Osteoblast (primary cell): ENCODE results near the gene HDAC4. TPM values are rescaled to one million over a fixed set of nuclear protein-coding genes. Genes with fewer than 3 reads are reported as not detected.
A peak's percentile ranks its signal among the peaks of the same experiment; 100 is the strongest.

Source experiments
- DNase-seq: peaks from one replicate; pipeline ENCODE4 v3.0.0; 2011; ENCODE audit warnings: low spot score, mixed read lengths; ENCODE audit not compliant: insufficient read length; ENCODE audit errors: missing footprints
- H2AFZ ChIP-seq: 2 replicates; pipeline ENCODE4 v1.6.0; 2011; ENCODE audit warnings: mild to moderate bottlenecking, low read length
- H3K27ac ChIP-seq: 2 replicates; pipeline ENCODE4 v1.5.1; 2011; ENCODE audit warnings: mild to moderate bottlenecking, low read depth, low read length, moderate library complexity
- H3K27me3 ChIP-seq: 2 replicates; pipeline ENCODE4 v1.6.0; 2012; ENCODE audit warnings: mild to moderate bottlenecking, control low read depth, inconsistent platforms, low read length, moderate library complexity; ENCODE audit not compliant: insufficient read depth
- H3K36me3 ChIP-seq: 2 replicates; pipeline ENCODE4 v1.5.1; 2011; ENCODE audit warnings: mild to moderate bottlenecking, low read length, control low read depth, moderate library complexity; ENCODE audit not compliant: insufficient read depth
- H3K4me1 ChIP-seq: 2 replicates; pipeline ENCODE4 v1.5.1; 2011; ENCODE audit warnings: mild to moderate bottlenecking, low read length, control low read depth, moderate library complexity; ENCODE audit not compliant: insufficient read depth
- H3K4me2 ChIP-seq: 2 replicates; pipeline ENCODE4 v1.6.0; 2011; ENCODE audit warnings: mild to moderate bottlenecking, low read length; ENCODE audit not compliant: insufficient read depth
- H3K4me3 ChIP-seq: fragments of 200-600 bp; sonication (generic); 3 replicates; pipeline ENCODE4 v1.5.1; 2012; ENCODE audit warnings: mild to moderate bottlenecking, low read length, inconsistent platforms; ENCODE audit not compliant: insufficient read depth
- H3K79me2 ChIP-seq: 2 replicates; pipeline ENCODE4 v1.6.0; 2012; ENCODE audit warnings: mild to moderate bottlenecking, low read length, control low read depth, inconsistent platforms; ENCODE audit not compliant: insufficient read depth
- H3K9me3 ChIP-seq: 2 replicates; pipeline ENCODE4 v1.5.1; 2011; ENCODE audit warnings: low read depth, low read length, control low read depth
- H4K20me1 ChIP-seq: 2 replicates; pipeline ENCODE4 v1.6.0; 2012; ENCODE audit warnings: mild to moderate bottlenecking, low read length, control low read depth; ENCODE audit not compliant: insufficient read depth
- CTCF ChIP-seq: IDR thresholded peaks from 2 replicates; pipeline ENCODE4 v1.5.1; 2011; ENCODE audit warnings: mild to moderate bottlenecking, low read depth, low read length, moderate library complexity; ENCODE audit errors: extremely low read depth
- total RNA-seq: library from RNA; depleted of rRNA; stranded (reverse); fragments of >200 nt; gene quantifications from 2 replicates; pipeline ENCODE4 v1.2.3, GENCODE V29; 2012

HDAC4 gene
- total RNA-seq, 1 donor = 30.8 TPM

DNA sequence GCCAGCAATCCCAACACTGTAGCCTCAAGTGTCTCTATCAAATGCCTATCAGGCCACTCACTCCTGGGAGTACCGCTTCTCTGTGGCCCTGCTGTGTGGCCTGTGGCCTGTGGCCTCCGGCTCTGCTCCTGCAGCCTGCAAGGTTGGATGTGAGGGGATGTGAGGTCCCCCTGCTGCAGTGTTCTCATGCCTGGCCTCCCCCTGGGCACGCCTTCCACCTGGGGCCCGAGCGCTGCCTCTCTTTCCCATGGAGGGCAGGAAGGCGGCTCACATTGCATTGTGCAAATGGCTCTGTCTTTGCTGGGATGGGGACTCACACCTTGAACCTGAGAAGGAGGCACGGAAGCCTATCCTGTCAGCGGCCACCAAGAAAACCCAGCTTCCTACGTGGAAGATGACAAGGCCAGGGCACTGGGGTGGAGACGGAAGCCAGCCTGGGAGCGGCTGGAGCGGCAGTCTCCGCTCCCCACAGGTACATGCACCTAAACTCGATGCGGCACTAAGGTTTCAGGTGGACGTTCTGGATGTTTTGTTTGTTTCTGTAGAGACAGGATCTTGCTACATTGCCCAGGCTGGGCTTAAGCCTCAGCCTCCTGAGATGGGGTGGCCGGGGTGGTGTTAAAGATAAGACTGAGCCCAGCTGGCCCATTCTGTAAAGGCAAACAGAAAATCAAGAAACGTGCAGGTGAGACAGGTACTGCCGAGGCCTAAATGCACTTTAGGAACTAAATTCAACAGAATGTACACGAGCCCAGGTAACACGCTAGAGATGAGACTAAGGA, 140.1 kb downstream of the HDAC4 start:
- no peak overlapping the region for H3K4me2 ChIP-seq
- peaks cover 32% of the 10 kb centered on the region for H3K4me1 ChIP-seq
- no peak for TF ChIP-seq CTCF
- no peaks in the 10 kb centered on the region for H3K36me3 ChIP-seq
- H3K9me3 ChIP-seq = no peaks in the 10 kb centered on the region
- H3K27me3 ChIP-seq = no peaks in the 10 kb centered on the region
- no peak overlapping the region for H3K4me3 ChIP-seq
- peaks cover 8% of the 10 kb centered on the region for H4K20me1 ChIP-seq
- H3K79me2 ChIP-seq = peaks cover 63% of the 10 kb centered on the region
- DNase-seq = no peak
- no peak overlapping the region for H2AFZ ChIP-seq
- H3K27ac ChIP-seq = no peak overlapping the region

DNA sequence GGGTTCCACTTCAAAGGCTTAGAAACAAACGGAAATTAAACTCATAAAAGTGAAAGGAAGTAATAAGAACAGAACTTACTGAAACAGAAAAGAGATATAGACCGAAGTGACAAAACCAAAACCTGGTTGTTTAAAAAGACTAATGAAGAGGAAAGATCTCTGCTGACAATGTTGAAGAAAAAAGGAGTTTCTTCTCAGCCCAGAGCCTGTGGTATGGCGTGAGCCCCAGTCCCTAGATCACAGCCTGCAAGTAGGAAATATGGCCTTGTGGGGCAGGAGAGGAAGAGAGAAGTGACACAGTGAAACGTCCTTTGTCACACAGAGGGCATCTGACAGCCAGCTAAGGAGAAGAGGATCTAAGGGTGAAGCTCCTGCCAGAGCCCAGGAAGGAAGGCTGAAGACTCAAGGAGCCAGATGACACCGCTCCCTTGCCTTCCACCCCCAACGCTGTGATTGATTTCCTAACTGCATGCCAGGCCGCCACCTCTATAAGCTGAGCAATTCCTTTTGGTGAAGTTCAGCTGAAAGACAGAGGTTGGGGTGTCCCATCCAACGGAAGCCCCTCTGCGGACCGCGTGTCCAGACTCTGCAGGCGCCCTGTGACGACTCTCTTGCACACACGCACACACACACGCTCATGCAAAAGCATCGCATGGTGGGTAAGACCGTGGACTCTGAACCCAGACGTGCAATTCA, 141.1 kb downstream of the HDAC4 start:
- Histone ChIP-seq H3K4me2 (no peak overlapping the region), H3K4me3 (no peak overlapping the region), H3K9me3 (no peaks in the 10 kb centered on the region), H3K27me3 (no peaks in the 10 kb centered on the region), H3K4me1 (peaks cover 22% of the 10 kb centered on the region), H4K20me1 (peaks cover 6% of the 10 kb centered on the region), H2AFZ (no peak overlapping the region), H3K36me3 (no peaks in the 10 kb centered on the region), H3K27ac (no peak overlapping the region), H3K79me2 (peaks cover 62% of the 10 kb centered on the region)
- TF ChIP-seq CTCF = no peak
- peak; percentile 73 for DNase-seq

DNA sequence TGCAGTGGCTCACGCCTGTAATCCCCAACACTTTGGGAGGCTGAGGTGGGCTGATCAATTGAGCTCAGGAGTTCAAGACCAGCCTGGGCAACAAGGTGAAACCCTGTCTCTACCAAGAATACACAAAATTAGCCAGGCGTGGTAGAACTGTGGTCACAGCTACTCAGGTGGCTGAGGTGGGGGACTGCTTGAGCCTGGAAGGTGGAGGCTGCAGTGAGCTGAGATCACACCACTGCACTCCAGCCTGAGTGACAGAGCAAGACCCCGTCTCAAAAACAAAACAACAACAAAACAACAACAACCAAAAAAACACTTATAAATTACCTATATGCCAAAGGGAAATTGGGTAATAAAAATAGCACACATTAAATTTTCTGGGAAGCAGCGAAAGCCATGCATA, 141.6 kb downstream of the HDAC4 start:
- TF ChIP-seq CTCF = no peak
- Histone ChIP-seq H3K27me3 (no peaks in the 10 kb centered on the region), H3K27ac (no peak overlapping the region), H3K9me3 (no peaks in the 10 kb centered on the region), H3K4me3 (no peak overlapping the region), H3K4me1 (peaks cover 16% of the 10 kb centered on the region), H4K20me1 (peaks cover 6% of the 10 kb centered on the region), H3K36me3 (no peaks in the 10 kb centered on the region), H2AFZ (no peak overlapping the region), H3K79me2 (peaks cover 59% of the 10 kb centered on the region), H3K4me2 (no peak overlapping the region)
- DNase-seq = no peak

DNA sequence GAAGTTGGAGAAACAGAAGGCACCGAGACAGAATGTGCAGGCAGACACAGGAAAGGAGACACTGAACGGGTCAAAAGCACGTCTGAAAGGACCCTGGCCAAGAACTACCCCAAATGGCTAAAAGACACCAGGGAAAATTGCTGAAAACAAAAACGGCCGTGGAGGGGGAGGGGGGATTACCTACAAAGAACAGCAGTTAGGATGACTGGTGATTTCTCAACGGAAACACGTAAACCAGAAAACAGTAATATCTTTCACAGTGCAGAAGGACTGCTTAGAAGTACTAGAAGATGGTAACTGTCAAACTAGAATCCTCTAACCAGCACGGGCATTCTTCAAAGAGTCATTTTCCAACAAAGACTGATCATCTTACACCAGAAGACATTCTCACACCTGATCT, 142.6 kb downstream of the HDAC4 start:
- Histone ChIP-seq H3K27ac (peak overlapping the region; percentile 15), H3K79me2 (peaks cover 53% of the 10 kb centered on the region)

More for the DNA sequence above, 142.6 kb downstream of the HDAC4 start:
- peaks cover 6% of the 10 kb centered on the region for H4K20me1 ChIP-seq
- no peak for TF ChIP-seq CTCF
- H3K36me3 ChIP-seq = no peaks in the 10 kb centered on the region
- H3K9me3 ChIP-seq = no peaks in the 10 kb centered on the region
- H2AFZ ChIP-seq = no peak overlapping the region
- peaks cover 9% of the 10 kb centered on the region for H3K4me1 ChIP-seq
- no peaks in the 10 kb centered on the region for H3K27me3 ChIP-seq
- H3K4me2 ChIP-seq = no peak overlapping the region
- DNase-seq = no peak
- H3K4me3 ChIP-seq = no peak overlapping the region
